Stimulated activated CD4-positive, alpha-beta T cell treated with anti-CD3 and anti-CD28 coated beads, TNF-alpha, amount 100 ng/mL, for 48 hours (primary cell): Measurements from ENCODE around the gene GIMAP1.
"Not testable (repeated sequence)": the region's sequence is repeated elsewhere in the genome, so short reads cannot be mapped to it uniquely, and the experiment has no call there.

Source experiments
- DNase-seq, 3 donors: peaks; one replicate each; pipeline ENCODE4 v3.0.0-alpha.2; 2020; ENCODE audit warnings: low read depth in 3 of 3

GIMAP1 gene

GRCh38 chr7:150716368-150716767 is at the start of gene GIMAP1:
TSS of gene GIMAP1 (plus strand) at chr7:150716613. CDS start at chr7:150719048, 2,435 bp downstream.
- peak in 1 of 3 donors; percentile 52 for DNase-seq

- DNase-seq: peak; percentile 20 to 47 (median 41)
Measured at GRCh38 chr7:150668472-150668911, 47.9 kb upstream of the GIMAP1 start.

DNA sequence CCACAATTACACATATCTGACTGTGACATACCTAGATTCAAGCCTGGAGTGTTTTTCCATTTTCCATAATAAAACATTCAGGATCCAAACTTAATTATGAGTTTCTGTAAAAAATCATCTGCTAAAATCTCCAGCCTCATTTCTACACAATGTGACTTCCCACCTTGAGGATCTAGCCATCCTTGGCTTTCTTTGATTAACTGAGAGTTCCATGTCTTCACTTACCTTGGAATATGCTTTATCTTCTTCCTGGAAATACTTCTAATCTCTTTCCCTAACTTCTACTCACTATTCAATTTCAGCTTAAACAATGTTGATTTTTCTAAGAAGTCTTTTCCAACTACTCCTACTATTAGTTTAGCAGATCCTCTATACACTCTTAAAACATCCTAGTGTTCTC is 47.4 kb upstream of the GIMAP1 start:
- DNase-seq: no peak

DNA sequence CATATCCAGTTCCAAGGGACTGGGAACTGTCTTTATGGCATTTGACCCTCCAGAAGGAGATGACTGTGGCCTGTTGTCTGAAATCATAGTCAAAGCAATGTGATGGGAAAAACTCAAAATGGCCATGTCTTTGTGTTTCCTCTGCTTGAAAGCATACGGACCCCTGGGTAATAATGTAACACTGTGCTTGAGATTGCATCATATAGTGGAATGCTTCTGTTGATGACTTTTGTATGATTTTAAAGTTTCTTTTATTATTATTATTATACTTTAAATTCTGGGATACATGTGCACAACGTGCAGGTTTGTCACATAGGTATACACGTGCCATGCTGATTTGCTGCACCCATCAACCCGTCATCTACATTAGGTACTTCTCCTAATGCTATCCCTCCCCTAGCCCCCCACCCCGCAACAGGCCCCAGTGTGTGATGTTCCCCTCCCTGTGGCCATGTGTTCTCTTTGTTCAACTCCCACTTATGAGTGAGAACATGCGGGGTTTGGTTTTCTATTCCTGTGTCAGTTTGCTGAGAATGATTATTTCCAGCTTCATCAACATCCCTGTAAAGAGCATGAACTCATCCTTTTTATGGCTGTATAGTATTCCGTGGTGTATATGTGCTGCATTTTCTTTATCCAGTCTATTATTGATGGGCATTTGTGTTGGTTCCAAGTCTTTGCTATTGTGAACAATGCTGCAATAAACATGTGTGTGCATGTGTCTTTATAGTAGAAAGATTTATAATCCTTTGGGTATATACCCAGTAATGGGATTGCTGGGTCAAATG is 44.4 kb upstream of the GIMAP1 start:
- DNase-seq: not testable (repeated sequence)

DNA sequence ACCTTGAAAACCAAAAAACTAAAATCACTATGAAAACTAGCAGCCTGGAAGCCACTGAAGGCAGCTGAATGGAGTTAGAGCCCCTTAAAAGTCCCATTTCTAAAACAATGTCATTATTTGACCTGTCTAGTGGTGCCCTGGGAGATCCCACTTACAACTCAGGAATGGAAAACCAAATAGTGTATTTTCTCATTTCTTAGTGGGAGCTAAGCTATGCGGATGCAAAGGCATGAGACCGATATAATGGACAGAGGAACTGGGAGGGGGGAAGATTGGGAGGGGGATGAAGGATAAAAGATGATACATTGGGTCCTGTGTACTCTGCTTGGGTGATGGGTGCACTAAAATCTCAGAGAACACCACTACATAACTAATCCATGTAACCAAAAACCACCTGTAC is 40.7 kb upstream of the GIMAP1 start:
- DNase-seq: no peak

DNA sequence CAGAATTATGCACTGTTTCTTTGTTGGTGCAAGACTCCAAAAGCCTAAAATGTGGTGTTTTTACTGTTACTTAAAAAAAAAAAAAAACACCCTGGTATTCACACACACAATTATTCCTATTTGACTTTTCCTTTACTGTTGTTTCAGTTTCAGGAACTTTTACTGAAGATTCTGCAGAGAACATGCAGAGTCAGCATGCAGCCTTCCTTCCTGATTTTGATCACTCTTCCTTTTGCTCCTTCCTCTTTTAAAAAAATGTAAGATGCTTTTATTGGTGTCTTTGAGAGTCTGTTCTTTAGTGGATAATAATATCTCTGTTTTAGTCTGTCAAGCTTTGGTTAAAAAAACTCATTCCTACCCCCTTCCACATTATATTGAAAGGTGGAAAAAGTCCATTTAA is 40.1 kb upstream of the GIMAP1 start:
- DNase-seq: not testable (repeated sequence)

- not testable (repeated sequence) for DNase-seq
Measured at GRCh38 chr7:150676854-150677253, 39.6 kb upstream of the GIMAP1 start.

- peak in 2 of 3 donors; percentile 34 to 50 for DNase-seq
Measured at GRCh38 chr7:150678601-150679000, 37.8 kb upstream of the GIMAP1 start.

- DNase-seq: not testable (repeated sequence)
Measured at GRCh38 chr7:150680364-150680763, 36.0 kb upstream of the GIMAP1 start.

- DNase-seq: no peak
Measured at GRCh38 chr7:150685219-150686029, 31.0 kb upstream of the GIMAP1 start, which contains the start of gene GIMAP2. TSS of gene GIMAP2 (plus strand) at chr7:150685706. CDS start at chr7:150687060, 1,354 bp downstream.

GRCh38 chr7:150686030-150686631 is 30.3 kb upstream of the GIMAP1 start:
- DNase-seq: no peak

- DNase-seq: no peak
Measured at GRCh38 chr7:150688630-150689029, 27.8 kb upstream of the GIMAP1 start.

DNA sequence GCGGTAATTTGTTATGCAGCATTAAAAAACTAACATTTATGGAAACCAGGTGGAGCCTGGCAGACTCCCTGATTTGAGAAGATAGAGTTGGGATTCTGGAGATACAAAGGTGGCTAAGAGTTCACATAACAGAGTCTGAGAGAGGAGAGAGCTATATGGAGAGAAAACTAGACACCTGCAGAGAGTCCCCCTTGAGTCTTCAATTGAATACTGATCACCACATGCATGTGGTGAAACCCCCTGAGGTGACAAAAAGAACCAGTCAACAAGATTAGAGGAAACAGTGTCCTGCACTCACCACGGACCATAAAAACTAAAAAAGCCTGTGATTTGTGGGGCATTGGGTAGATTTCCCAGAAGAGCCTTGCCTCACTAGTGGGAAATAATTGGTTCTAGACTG is 20.8 kb upstream of the GIMAP1 start:
- DNase-seq: no peak

DNA sequence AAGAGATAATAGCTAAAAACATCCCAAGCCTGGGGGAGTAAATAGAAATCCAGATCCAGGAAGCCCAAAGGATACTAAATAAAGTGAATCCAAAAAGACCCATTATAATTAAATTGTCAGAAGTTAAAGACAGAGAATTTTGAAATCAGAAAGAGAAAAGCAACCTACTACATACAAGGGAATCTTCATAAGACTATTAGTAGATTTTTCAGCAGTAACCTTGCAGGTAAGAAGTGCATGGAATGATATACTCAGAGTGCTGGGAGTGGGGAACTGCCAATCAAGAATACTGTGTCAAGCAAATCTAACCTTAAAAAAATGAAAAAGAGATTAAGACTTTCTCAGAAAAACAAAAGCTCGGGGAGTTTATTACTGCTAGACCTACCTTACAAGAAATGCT is 13.2 kb upstream of the GIMAP1 start:
- DNase-seq: no peak

DNA sequence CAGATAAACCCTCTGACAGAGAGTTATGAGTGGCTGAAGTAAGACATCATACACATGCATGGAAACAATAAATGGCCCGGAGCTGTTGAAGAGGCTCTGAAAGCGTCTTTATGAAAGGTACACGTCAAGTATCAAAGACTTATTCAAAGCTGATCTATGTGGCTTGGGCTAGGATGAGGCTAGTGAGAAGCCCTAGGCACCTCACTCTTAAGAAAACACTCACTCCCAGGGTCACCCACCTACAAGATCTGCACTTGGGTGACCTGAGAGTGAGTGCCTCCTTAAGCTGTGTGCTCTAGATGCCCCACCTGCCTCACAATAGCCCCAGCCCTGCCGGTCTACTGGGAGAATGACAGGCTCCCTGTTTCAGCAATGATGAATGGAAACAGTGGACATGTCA is 1.1 kb upstream of the GIMAP1 start:
- DNase-seq: no peak

GRCh38 chr7:150715738-150716137 is 675 bp upstream of the GIMAP1 start:
- no peak for DNase-seq

DNA sequence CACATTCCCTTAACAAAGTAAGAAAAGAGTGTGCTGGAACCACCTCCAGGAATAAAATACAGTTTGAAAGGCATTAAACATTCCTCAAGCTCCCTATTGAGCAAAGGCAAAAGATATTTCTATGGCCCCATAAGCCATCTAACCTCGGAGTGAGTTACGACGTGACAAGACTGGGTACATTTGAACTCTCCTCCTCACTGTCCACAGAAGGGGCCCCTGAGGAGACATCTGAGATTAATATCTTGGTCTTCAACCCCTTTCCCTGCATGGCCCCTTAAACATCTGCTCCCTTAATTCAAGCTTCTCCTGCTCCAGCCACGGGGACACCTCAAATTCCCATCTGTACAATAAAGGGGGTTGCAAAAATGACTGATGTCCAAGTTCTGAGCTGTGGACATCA is 526 bp downstream of the GIMAP1 start:
- no peak for DNase-seq

GRCh38 chr7:150717814-150718420 is 1.5 kb downstream of the GIMAP1 start:
- DNase-seq: no peak

DNA sequence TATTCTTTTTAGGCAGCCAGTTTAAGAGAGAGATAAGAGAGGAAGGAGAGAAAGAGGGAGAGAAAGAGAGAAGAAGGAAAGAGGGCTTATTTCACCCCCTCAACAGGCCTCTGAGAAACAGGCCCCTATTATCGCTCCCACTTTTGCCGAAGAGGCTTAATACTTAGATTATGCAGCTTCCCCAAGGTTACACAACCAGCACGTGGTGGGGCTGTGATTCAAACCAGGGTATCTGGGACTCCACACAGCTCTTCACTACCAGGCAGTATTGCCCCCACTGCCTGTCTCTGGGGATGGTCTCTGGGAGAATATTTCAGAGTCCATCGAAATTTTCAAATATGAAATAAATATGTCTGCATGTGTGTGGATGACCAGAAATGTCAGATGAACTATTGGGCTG is 3.0 kb downstream of the GIMAP1 start:
- no peak for DNase-seq

DNA sequence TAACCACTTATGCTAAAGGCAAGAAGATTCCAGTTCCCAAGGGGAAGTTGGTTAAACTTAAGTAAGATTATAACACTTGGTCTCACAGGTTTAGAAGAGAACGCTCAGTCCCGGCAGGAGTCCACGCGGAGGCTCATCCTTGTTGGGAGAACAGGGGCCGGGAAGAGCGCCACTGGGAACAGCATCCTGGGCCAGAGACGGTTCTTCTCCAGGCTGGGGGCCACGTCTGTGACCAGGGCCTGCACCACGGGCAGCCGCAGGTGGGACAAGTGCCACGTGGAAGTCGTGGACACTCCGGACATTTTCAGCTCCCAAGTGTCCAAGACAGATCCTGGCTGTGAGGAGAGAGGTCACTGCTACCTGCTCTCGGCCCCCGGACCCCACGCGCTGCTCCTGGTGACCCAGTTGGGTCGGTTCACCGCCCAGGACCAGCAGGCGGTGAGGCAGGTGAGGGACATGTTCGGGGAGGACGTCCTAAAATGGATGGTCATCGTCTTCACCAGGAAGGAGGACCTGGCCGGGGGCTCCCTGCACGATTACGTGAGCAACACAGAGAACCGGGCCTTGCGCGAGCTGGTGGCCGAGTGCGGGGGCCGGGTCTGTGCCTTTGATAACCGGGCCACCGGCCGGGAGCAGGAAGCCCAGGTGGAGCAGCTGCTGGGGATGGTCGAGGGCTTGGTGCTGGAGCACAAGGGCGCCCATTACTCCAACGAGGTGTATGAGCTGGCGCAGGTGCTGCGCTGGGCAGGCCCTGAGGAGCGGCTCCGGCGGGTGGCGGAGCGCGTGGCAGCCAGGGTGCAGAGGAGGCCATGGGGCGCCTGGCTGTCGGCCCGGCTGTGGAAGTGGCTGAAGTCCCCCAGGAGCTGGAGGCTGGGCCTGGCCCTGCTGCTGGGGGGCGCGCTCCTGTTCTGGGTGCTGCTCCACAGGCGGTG is 3.8 kb downstream of the GIMAP1 start:
- no peak for DNase-seq

- no peak for DNase-seq
Measured at GRCh38 chr7:150721970-150722373, 5.6 kb downstream of the GIMAP1 start.
